Peyer's patch (tissue), 4 donors: ENCODE results near the gene TMEM131. TPM values are rescaled to one million over a fixed set of nuclear protein-coding genes. Genes with fewer than 3 reads are reported as not detected.

Source experiments
- DNase-seq, 3 donors: peaks; one replicate each; pipeline ENCODE4 v3.0.0-alpha.2; 2017 to 2019
- H3K27ac ChIP-seq, 4 donors: fragments of 200-600 bp; sonication (generic); one replicate each; pipeline ENCODE4 v1.5.1; 2016 to 2019
- H3K27me3 ChIP-seq, 2 donors: fragments of 200-600 bp; sonication (generic); one replicate each; pipeline ENCODE4 v1.5.1; 2019
- H3K36me3 ChIP-seq, 3 donors: fragments of 200-600 bp; sonication (generic); one replicate each; pipeline ENCODE4 v1.5.1; 2016 to 2019
- H3K4me1 ChIP-seq, 4 donors: fragments of 200-600 bp; sonication (generic); one replicate each; pipeline ENCODE4 v1.5.1; 2016 to 2019
- H3K4me3 ChIP-seq, 4 donors: fragments of 200-600 bp; sonication (generic); 1 replicate in 3 of 4; 2 replicates in 1 of 4; pipeline ENCODE4 v1.5.1; 2016 to 2019; ENCODE audit warnings: mild to moderate bottlenecking in 1 of 4
- H3K9me3 ChIP-seq, 4 donors: fragments of 200-600 bp; sonication (generic); one replicate each; pipeline ENCODE4 v1.5.1; 2016 to 2019; ENCODE audit warnings: mild to moderate bottlenecking in 1 of 4
- POLR2A ChIP-seq, 2 donors: fragments of 450-650 bp; IDR thresholded peaks; one replicate each; pipeline ENCODE4 v1.5.1; 2017; ENCODE audit warnings: antibody characterized with exemption in 2 of 2, mild to moderate bottlenecking in 2 of 2, moderate library complexity in 2 of 2
- total RNA-seq, 4 donors: library from RNA; depleted of rRNA; stranded (reverse); fragments of >200 nt; gene quantifications; one replicate each; pipeline ENCODE4 v1.1.0, GENCODE V29; 2016
- TF ChIP-seq, protein P1 (sequence below), 6 experiments: fragments of 450-650 bp in 4 of 6; fragments of 200-600 bp in 2 of 6; sonication (generic) in 1 of 6; IDR thresholded peaks; one replicate each; pipeline ENCODE4 v1.5.1; 2017 to 2019; ENCODE audit warnings: antibody characterized with exemption in 6 of 6, mild to moderate bottlenecking in 3 of 6, moderate library complexity in 1 of 6

Gene TMEM131
- total RNA-seq, 4 donors from 2014 or later = 64.6 to 86.3 (median 74.5) TPM

DNA sequence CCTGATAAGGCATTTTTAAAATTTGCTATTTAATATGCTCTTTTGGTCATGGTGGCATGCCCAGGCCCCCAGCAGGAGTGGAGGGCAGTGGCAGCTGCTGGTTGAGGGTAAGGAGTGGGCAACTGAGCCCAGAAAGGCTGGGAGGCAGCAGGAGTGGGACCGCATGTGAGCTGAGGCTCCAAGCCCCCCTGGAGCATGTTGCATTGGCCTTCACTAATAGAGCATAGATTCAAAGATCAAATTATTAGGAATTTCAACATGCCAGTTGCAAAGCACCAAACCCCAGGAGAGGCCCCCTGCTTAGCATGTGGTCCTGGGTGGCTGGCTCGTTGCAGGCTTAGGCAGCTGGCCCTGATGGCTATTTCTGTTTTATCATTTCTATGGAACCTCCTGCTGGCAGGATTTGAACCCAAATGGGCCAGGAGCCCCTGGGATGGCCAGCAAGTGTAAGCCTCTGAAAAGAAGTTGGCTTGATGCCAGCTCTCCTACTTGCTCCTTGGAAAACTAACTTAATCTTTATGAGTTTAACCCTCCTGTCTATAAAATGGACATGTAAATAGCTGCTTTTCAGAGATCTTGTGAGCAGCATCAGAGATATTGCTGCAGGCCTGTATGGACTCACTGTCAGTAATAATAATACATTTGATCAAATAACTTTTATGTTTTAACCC lies 42.1 kb upstream of the TMEM131 start:
- Histone ChIP-seq H3K27me3 (no peaks in the 10 kb centered on the region), H3K27ac (no peak overlapping the region), H3K4me3 (no peak overlapping the region), H3K9me3 (no peaks in the 10 kb centered on the region), H3K36me3 (no peaks in the 10 kb centered on the region), H3K4me1 (peaks cover 0 to 44% (median 3%) of the 10 kb centered on the region in 4 donors)
- TF ChIP-seq, protein P1, sequence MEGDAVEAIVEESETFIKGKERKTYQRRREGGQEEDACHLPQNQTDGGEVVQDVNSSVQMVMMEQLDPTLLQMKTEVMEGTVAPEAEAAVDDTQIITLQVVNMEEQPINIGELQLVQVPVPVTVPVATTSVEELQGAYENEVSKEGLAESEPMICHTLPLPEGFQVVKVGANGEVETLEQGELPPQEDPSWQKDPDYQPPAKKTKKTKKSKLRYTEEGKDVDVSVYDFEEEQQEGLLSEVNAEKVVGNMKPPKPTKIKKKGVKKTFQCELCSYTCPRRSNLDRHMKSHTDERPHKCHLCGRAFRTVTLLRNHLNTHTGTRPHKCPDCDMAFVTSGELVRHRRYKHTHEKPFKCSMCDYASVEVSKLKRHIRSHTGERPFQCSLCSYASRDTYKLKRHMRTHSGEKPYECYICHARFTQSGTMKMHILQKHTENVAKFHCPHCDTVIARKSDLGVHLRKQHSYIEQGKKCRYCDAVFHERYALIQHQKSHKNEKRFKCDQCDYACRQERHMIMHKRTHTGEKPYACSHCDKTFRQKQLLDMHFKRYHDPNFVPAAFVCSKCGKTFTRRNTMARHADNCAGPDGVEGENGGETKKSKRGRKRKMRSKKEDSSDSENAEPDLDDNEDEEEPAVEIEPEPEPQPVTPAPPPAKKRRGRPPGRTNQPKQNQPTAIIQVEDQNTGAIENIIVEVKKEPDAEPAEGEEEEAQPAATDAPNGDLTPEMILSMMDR (IDR thresholded peaks at IDR 0.05) = no peak
- TF ChIP-seq POLR2A (IDR thresholded peaks at IDR 0.05) = no peak
- no peak for DNase-seq

DNA sequence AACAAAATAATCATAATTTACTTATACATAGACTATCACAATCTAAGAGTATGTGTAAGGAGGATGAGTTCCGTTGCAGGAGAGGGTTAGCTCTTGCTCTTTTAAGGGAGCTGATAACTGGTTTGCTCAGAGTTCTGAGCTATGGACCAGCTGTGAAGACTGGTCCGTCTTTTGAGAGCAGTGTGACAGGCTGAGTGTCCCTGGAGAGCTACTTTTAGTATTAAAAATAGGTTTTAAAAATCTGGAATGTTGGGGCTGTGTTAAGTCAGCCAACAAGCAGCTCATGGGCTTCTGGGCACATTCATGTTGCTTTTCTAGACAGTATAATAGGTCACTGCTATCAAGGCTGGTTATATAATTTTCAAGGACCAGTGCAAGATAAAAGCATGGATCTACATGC lies 41.5 kb upstream of the TMEM131 start:
- no peak for DNase-seq
- H3K36me3 ChIP-seq = no peaks in the 10 kb centered on the region
- no peak overlapping the region for H3K27ac ChIP-seq
- peaks cover 0 to 44% (median 3%) of the 10 kb centered on the region in 4 donors for H3K4me1 ChIP-seq
- H3K9me3 ChIP-seq = no peaks in the 10 kb centered on the region
- TF ChIP-seq, protein P1 (IDR thresholded peaks at IDR 0.05) = no peak
- TF ChIP-seq POLR2A (IDR thresholded peaks at IDR 0.05) = no peak
- no peak overlapping the region for H3K4me3 ChIP-seq
- H3K27me3 ChIP-seq = no peaks in the 10 kb centered on the region

DNA sequence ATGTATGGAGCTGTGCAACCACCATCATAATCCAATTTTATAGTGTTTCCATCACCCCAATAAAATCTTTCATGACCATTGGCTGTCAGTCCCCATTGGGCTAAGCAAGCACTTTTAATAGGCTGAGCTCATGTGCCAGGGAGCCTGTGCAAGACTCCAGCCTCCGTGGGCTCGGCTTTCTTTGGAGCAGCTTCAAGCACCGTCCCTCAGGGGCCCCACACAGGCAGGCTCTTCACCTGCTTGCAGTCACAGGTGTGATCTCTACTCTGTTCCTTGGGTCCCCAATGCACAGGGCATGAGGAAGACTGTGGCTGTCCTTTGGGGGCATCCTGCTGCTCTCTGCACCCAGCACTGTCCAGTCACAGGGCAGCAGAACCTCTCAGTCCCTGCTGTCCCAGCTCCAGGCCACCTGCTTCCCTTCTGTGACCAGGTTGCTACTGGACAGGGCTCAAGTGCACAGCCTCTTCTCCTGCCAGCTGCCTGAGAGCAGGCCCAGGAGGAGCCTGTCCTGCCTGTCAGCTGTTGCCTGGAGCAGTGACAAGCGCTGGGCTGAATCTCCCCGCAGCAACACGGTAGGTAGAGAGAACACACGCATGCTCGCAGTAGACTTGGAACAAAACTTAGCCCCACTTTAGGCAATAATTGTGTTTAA lies 40.7 kb upstream of the TMEM131 start:
- TF ChIP-seq POLR2A (IDR thresholded peaks at IDR 0.05) = no peak
- TF ChIP-seq, protein P1 (IDR thresholded peaks at IDR 0.05) = no peak
- no peak for DNase-seq
- no peak overlapping the region for H3K27ac ChIP-seq

DNA sequence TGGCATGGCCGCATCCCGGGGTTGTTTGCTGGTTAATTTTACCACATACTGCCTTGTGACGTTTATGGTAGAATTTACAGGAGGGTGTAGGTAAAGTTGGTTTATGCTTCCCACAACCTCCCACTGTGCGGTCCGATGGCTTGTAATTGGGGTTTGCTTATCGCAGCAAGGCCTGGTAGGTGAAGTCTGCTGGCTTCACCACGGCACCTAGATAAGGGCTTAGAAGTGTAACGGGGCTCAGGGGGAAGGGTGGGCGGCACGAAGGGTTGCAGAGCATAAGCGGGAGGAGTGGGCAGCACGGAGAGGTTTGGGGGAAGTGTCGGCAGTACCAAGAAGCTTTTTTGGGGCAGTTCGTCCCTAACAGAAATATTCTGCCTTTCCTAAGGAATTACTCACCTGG lies 39.0 kb upstream of the TMEM131 start:
- no peaks in the 10 kb centered on the region for H3K27me3 ChIP-seq
- no peak overlapping the region for H3K4me3 ChIP-seq
- no peaks in the 10 kb centered on the region for H3K36me3 ChIP-seq
- no peak for DNase-seq
- TF ChIP-seq, protein P1 (IDR thresholded peaks at IDR 0.05) = no peak
- TF ChIP-seq POLR2A (IDR thresholded peaks at IDR 0.05) = no peak
- peaks cover 0 to 35% (median under 1%) of the 10 kb centered on the region in 4 donors for H3K4me1 ChIP-seq
- H3K9me3 ChIP-seq = no peaks in the 10 kb centered on the region
- no peak overlapping the region for H3K27ac ChIP-seq

More for the DNA sequence above, 40.7 kb upstream of the TMEM131 start:
- H3K36me3 ChIP-seq = no peaks in the 10 kb centered on the region
- H3K27me3 ChIP-seq = no peaks in the 10 kb centered on the region
- no peak overlapping the region for H3K4me3 ChIP-seq
- no peaks in the 10 kb centered on the region for H3K9me3 ChIP-seq
- peaks cover 0 to 44% (median 3%) of the 10 kb centered on the region in 4 donors for H3K4me1 ChIP-seq

DNA sequence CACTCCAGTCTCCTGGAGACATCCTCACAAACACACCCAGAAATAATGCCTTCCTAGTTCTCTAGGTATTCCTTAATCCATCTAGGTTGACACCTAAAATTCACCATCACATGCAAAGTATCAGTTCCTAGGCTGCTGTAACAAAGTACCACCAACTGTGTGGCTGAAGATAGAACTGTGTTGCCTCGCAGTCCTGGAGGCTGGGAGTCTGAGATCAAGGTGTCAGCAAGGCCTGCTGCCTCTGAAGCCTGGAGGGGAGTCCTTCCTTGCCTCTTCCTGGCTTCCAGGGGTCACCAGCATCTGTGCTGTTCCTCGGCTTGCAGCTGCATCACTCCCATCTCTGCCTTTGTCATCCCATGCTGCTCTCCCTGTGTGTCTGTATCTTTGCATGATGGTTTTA lies 36.3 kb upstream of the TMEM131 start:
- Histone ChIP-seq H3K4me1 (peaks cover 0 to 9% (median 8%) of the 10 kb centered on the region in 4 donors), H3K27ac (no peak overlapping the region), H3K9me3 (no peaks in the 10 kb centered on the region), H3K27me3 (no peaks in the 10 kb centered on the region), H3K36me3 (no peaks in the 10 kb centered on the region), H3K4me3 (no peak overlapping the region)
- no peak for TF ChIP-seq POLR2A (IDR thresholded peaks at IDR 0.05)
- TF ChIP-seq, protein P1 (IDR thresholded peaks at IDR 0.05) = no peak
- no peak for DNase-seq
